ENCODE data around the gene UNC80. TPM values are rescaled to one million over a fixed set of nuclear protein-coding genes. Genes with fewer than 3 reads are reported as not detected.

The UNC80 gene
- total RNA-seq, 1 experiment from 2014 or later, result 0.03 TPM

DNA sequence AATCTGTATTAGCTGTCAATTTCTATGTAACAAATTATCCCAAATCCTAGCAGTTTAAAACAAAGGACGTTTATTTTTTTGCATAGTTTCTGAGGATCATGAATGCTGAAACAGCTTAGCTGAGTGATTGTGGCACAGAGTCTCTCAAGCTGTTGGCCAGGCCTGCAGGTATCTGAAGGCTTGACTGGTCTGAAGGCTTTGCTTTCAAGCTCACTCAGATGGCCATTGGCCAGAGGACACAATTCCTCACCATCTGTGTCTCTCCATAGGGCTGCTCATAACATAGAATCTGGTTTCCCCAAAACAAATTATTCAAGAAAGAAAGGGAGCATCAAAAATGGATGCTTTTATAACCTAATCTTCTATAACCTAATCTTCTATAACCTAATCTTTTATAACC lies 33.7 kb downstream of the UNC80 start:
- in situ Hi-C loops (cut with HindIII; ENCODE audit: low pct_unique_long_range_greater_than_20kb, low sequenced_read_pairs), result no loop called here
- DNase-seq (ENCODE audit: low read depth), result no peak

DNA sequence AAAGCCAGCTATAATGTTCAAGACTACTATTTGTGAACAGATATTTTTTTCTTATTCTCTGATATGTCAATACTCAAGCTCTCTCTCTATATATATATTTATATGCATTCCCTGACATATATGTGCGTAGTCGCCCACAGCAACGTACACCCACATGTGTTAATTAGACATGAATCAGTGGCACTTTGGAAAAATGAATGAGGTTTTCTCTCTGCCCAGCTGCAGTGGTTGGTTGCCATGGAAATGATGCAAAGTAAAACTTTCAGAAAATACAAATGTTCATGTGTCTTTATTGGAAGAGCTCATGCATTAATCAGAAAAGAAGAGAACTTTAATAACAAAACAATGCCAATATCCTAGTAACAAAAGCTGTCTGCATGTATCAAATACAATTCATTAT lies 34.7 kb downstream of the UNC80 start:
- in situ Hi-C loops (cut with HindIII; ENCODE audit: low pct_unique_long_range_greater_than_20kb, low sequenced_read_pairs), result no loop called here
- DNase-seq (ENCODE audit: low read depth), result no peak

DNA sequence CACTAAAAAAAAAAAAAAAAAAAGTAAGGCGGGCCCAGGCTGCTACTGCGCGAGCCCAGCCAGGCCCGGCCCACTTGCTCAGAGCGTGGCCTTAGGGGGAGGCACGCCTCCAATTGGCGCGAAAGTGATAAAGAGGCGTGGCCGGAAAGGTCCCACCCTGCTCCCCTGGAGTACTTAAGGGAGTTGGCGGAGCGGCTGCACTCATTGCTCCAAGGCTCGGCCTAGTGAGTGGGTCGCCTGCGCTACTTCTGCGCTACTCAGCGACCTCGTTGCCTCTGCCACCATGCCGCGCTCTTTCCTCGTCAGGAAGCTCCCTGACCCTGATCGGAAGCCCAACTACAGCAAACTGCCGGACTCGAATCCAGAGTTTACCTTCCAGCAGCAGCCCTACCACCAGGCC lies 36.9 kb downstream of the UNC80 start:
- in situ Hi-C loops (cut with HindIII; ENCODE audit: low pct_unique_long_range_greater_than_20kb, low sequenced_read_pairs), result no loop called here
- no peak for DNase-seq (ENCODE audit: low read depth)

DNA sequence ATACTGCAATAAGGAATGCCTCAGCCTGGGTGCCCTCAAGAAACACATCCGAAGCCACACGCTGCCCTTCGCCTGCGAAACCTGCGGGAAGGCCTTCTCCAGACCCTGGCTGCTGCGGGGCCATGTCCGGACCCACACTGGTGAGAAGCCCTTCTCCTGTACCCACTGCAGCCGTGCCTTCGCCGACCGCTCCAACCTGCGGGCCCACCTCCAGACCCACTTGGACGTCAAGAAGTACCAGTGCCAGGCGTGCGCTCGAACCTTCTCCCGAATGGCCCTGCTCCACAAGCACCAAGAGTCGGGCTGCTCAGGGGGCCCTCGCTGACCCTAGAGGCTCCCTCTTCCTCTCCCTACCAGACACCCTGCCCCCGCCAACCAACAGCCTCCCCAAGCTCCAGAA lies 37.6 kb downstream of the UNC80 start:
- DNase-seq (ENCODE audit: low read depth), result no peak
- in situ Hi-C loops (cut with HindIII; ENCODE audit: low pct_unique_long_range_greater_than_20kb, low sequenced_read_pairs), result no loop called here

DNA sequence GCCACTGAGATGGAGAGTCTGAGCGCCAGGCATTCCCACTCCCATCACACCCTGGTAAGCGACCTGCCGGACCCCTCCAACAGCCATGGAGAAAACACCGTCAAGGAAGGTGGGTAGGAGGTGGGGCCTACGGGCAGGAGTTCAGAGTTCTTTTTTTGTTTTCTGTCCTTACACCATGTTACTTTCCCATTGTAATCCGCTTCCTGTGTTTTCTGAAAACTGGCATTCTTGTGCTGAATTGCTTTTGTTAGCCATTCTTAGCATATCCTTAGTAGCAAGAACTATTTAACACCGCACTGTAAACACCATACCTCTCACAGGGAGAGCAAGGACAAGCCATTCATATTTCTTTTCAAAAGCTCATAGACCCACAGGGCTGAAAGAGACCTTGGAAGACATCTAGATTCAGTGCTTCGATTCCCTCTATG lies 46.2 kb downstream of the UNC80 start:
- no peak for DNase-seq (ENCODE audit: low read depth)

DNA sequence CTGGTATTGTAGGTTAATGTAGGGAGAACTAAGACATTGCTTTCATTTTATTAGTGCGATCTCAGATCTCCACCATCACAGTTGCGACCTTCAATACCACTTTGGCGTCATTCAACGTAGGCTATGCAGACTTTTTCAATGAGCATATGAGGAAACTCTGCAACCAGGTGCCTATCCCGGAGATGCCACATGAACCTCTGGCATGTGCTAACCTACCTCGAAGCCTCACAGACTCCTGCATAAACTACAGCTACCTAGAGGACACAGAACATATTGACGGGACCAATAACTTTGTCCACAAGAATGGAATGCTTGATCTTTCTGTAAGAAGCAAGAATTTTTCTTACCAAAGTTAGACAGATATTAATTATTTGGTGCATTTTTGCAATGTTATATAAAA lies 47.3 kb downstream of the UNC80 start:
- in situ Hi-C loops (cut with HindIII; ENCODE audit: low pct_unique_long_range_greater_than_20kb, low sequenced_read_pairs), result no loop called here
- DNase-seq (ENCODE audit: low read depth), result no peak

More for the DNA sequence above, 46.2 kb downstream of the UNC80 start:
- in situ Hi-C loops (cut with HindIII; ENCODE audit: low pct_unique_long_range_greater_than_20kb, low sequenced_read_pairs), result no loop called here

DNA sequence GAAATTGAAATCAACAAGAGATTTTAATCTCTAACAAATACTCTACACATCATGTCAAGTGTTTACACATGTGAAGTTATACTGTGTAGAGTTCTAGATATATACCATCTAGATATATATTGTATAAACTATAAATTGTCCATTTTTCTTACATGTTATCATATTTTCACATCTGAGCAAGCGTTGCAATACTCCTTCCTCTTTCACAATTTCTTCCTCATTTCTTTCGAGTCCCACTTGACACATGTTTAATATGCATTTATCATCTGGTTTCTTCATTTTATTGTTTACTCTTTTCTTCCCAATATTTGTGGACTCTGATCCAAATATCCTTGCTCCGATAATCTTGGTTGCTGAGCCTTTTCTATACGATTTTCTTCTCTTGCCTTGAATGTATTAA lies 50.2 kb downstream of the UNC80 start:
- in situ Hi-C loops (cut with HindIII; ENCODE audit: low pct_unique_long_range_greater_than_20kb, low sequenced_read_pairs), result no loop called here
- no peak for DNase-seq (ENCODE audit: low read depth)

DNA sequence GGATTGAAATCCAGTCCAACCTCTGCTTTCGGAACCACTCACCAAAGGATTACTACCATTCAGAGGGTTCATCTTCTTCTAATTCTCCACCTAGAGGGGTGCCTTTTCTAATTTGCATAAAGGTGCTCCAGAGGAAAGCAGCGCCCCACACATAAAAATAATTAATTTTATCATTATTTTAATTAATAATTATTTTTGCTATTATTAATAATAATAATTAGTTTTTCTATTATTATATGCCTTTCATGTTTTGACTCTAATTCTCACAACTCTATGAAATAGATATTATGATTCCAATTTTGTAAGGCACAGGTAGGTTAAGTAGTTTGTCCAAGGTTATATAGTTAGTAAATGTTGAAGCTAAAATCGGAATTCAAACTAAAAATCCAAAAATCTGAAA lies 51.9 kb downstream of the UNC80 start:
- in situ Hi-C loops (cut with HindIII; ENCODE audit: low pct_unique_long_range_greater_than_20kb, low sequenced_read_pairs), result no loop called here
- DNase-seq (ENCODE audit: low read depth), result no peak

DNA sequence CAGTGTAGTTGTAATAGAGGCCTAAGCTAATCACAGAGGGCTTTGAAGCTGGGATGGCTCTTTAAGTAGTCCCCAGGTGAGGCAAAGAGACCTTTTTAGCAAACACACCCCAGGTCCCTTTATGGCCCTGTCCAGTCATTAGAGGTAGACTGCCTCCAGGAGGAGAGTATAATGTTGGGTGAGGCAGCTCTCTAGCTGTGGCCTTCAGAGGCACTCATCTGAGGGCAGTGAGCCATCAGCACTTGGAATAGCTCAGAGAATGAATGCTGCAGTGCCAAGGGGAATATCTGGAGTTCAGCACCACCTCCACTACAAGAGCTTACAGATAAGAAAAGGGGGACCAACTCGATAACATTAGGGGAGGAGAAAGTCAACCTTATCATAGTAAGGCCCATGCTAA lies 52.8 kb downstream of the UNC80 start:
- no peak for DNase-seq (ENCODE audit: low read depth)
- in situ Hi-C loops (cut with HindIII; ENCODE audit: low pct_unique_long_range_greater_than_20kb, low sequenced_read_pairs), result no loop called here

DNA sequence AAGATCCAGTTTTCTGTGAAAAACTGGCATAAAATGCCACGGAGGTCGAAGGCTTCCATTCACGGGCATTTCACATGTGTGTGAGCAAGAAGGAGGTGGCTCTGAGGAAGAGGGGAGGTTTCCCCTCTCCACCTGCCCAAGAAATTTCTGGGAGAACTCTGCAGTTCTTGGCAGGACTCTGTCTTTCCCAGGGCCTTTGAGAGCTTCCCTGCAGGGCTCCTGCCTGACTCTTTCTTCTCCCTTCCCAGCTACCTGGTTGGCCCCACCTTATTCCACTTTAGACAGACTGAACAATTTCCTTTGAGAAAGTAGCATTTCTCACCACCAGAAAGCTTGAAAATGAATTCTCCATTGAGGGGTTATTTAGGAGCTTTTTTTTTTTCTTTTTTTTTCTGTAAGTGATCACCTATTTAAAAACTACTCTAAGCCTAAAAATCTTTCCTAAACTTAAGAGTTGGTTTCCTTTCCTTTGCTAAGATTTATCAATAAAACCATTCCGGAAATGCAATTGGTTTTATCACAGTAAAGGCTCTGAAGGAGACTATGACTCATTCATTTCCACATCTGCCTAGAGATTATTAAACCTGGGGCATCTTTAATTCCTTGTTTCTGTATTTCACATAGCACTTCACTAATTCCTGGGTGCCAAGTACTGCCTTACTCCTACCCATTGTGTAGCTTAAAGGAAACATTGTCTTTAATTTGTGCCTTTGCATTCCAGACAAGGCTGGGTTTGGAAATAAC lies 59.3 kb downstream of the UNC80 start:
- in situ Hi-C loops (cut with HindIII; ENCODE audit: low pct_unique_long_range_greater_than_20kb, low sequenced_read_pairs), result no loop called here

DNA sequence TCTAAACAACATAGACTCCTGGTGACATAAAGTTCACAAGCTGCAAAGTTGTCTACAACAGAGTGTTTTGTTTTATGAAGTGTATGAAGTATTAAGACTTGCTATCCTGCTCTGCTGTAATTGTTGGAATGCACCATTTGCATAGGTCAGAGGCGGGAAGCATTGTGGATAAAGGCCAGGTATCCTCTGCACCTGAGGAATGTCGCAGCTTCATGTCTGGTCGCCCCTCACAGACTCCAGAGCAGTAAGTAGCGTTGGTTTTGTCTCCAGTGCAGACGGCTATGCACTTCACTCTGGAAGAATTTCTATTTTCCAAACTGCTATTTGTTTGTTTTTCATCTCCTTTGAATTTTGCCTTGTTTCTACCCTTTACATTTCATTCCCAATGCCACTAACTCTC lies 63.1 kb downstream of the UNC80 start:
- DNase-seq (ENCODE audit: low read depth), result no peak
- in situ Hi-C loops (cut with HindIII; ENCODE audit: low pct_unique_long_range_greater_than_20kb, low sequenced_read_pairs), result no loop called here

More for the DNA sequence above, 59.3 kb downstream of the UNC80 start:
- no peak for DNase-seq (ENCODE audit: low read depth)

DNA sequence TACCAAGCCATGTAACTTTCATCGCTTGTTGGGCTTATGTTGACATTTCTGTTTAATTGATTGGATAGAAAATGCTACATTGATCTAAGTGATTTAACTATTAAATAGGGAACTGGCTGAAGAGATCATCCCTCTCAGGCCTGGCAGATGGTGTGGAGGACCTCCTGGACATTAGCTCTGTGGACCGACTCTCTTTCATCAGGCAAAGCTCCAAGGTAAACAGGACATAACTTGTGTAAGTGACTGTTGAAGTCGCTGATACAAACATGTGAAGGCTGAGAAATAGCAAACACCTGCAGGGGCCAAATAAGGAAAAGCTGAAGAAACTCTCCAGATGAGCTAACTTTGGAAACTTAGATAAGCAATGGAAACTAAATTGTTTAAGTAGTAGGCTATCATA lies 68.8 kb downstream of the UNC80 start:
- in situ Hi-C loops (cut with HindIII; ENCODE audit: low pct_unique_long_range_greater_than_20kb, low sequenced_read_pairs), result no loop called here
- DNase-seq (ENCODE audit: low read depth), result no peak

DNA sequence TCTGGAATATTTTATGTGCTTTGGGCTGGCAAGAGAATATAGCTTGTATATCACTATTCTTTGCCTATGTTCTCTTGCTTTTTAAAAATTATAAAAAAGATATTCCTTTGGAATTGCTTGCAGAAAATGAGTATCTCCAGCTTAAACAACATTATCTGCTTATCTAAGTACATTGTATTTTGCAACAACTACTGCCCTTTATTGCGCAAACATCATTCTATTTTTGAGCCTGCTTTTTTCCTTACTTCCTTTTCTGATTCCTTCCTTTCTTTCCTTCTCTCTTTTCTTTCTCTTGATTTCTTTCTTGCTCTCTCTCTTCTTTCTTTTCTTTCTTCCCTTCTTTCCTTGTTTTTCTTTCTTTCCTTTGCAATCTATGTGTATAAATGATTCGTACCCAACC lies 74.0 kb downstream of the UNC80 start:
- in situ Hi-C loops (cut with HindIII; ENCODE audit: low pct_unique_long_range_greater_than_20kb, low sequenced_read_pairs), result no loop called here
- no peak for DNase-seq (ENCODE audit: low read depth)

DNA sequence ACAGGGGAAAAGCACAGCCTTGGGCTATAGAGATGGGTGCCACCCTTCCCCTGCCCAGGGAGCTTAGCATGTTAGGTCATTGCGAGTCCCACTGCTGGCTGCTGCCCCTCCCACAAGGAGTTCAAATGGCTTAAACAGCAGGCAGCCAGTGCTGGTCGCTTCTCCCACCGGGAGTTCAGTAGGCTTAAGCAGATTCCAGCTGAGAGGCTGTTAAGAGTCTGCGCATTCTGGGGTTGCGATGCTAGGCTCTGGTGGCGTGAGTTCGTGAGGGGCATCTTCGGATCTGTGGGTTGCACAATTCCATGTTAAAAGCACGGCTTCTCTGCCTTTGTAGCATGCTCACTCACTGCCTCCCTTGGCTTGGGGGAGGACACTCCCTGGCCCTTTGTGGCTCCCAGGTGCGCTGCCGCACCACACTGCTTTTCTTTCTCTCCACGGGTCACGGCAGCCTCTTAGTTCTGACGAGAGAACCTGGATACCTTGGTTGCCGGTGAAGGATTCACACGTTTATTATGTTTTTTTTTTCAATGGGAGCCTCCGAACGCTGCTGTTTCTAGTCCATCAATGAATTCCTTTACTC lies 93.2 kb downstream of the UNC80 start:
- in situ Hi-C loops (cut with HindIII; ENCODE audit: low pct_unique_long_range_greater_than_20kb, low sequenced_read_pairs), result no loop called here
- DNase-seq (ENCODE audit: low read depth), result no peak

DNA sequence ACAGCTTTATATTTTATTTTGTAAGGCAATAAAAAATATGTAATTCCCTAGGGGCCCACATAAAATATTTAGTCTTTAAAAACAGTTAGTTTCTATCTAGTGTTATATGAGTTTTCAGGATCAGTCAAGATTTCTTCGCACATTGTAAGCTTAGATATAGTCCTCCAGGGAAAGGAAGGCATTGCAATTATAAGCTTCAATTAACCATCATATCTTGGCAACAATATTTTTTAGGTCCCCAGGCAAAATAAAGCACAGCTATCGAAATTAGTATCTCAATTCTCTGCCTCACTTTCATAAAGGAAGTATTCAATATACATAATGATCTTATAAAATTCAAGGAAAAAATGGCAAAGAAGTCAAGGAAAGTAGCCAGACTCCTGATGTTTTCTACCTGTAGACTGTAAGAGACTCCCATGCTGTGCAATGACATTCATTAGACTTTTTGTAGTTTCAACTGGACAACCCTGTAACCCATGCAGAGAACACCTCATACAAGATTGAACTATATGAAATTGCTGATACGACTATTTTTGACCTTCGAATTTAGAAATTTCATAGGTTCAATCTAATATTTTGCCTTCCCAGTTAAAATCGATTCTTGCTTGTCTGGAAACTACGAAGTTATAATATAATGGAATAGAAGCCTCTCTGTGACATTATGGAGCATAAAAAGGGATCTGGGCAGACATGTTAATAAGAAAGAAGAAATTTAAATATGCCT lies 96.8 kb downstream of the UNC80 start:
- DNase-seq (ENCODE audit: low read depth), result no peak
- in situ Hi-C loops (cut with HindIII; ENCODE audit: low pct_unique_long_range_greater_than_20kb, low sequenced_read_pairs), result no loop called here

DNA sequence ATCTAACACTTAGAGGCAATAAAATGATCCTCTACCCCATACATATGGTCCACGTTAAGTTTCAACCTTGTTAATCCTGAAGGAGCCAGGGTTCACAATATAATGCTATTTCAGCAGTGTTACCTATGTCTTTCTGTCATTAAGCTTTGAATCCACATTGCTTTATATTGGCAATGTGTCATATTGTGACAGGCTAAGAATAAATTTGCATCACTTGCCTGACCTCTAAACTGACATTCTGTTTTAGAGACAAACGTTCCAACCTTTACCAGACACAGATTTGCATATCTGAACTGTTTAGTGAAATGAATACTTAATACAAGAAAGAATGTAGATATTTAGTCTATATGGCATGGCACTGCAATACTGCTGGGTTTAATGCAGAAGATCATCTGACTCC lies 98.4 kb downstream of the UNC80 start:
- DNase-seq (ENCODE audit: low read depth), result no peak
- in situ Hi-C loops (cut with HindIII; ENCODE audit: low pct_unique_long_range_greater_than_20kb, low sequenced_read_pairs), result no loop called here

DNA sequence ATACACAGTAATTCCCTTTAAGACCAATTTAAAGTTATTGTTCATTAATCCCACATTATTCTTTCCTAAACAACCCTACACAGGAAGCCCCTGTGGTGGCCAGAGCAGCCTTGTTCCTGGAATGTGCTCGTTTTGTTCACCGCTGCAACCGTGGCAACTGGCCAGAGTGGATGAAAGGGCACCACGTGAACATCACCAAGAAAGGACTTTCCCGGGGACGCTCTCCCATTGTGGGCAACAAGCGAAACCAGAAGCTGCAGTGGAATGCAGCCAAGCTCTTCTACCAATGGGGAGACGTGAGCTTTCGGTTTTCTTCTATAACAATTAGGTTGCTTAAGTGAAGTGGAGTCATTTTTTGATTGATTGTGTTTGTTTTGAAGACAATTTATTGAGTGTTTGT lies 101.0 kb downstream of the UNC80 start:
- in situ Hi-C loops (cut with HindIII; ENCODE audit: low pct_unique_long_range_greater_than_20kb, low sequenced_read_pairs), result no loop called here
- DNase-seq (ENCODE audit: low read depth), result peak; percentile 24

DNA sequence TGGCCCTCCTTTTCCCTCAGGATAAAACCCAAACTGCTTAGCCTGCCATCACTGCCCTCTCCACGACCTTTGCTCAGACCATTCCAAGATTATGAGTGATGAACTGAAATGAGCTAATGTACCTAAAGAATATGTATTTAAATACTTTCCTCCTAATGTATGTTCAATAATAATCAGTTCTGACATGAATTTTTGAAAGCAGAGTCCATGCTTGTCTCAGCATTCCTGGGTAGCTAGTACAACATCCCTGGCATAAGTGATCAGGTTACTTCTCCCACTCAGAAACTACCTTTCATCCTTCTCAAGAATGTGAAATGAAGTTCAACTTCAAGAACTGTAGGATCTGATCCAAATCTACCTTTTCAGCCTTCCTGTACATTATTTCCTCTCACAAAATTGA lies 103.6 kb downstream of the UNC80 start:
- in situ Hi-C loops (cut with HindIII; ENCODE audit: low pct_unique_long_range_greater_than_20kb, low sequenced_read_pairs), result no loop called here
- DNase-seq (ENCODE audit: low read depth), result no peak

DNA sequence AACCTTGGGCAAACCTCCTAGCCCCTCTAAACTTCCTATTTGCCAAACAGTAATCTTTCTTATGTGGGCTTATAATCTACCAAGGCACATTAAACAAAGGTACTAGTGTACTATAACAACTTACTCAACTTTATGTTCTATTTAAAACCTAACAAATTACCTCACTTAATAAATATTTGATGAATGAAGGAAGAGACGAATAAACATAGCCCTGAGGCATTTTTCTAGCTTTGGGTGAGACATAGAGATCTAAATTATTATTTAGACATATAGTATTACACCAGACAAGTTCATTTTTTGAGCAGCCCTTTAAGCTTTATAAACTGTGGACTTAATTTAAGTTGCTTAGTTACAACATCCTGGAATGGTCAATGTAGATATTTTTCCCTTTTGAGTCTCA lies 104.6 kb downstream of the UNC80 start:
- DNase-seq (ENCODE audit: low read depth), result no peak
- in situ Hi-C loops (cut with HindIII; ENCODE audit: low pct_unique_long_range_greater_than_20kb, low sequenced_read_pairs), result no loop called here

DNA sequence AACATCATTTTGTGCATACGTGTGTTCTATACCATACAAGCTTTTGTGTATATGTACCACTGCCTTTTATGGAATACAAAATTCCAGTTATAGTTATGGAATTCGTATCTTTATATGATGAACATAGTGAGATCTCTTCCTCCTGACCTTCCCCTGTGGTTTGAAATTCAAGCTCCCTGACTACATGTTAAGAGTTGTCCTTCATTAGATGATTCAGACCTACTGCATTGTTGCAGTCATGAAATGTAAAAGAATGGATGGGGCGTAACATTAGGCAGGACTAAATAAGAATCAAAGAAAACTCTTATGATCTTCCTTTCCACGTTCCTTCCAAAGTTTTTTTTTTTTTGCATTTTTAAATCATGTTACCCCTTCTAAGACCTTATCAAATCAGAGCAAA lies 107.1 kb downstream of the UNC80 start:
- in situ Hi-C loops (cut with HindIII; ENCODE audit: low pct_unique_long_range_greater_than_20kb, low sequenced_read_pairs), result no loop called here
- DNase-seq (ENCODE audit: low read depth), result no peak

Data from Caki2 (cell line).